Colonic mucosa (tissue), 4 donors: ENCODE measurements around the gene CRIP2. TPM values are rescaled to one million over a fixed set of nuclear protein-coding genes. Genes with fewer than 3 reads are reported as not detected.
A peak's percentile ranks its signal among the peaks of the same experiment; 100 is the strongest.

Experiments
- DNase-seq: peaks from one replicate; pipeline ENCODE4 v3.0.0-alpha.2; 2020
- H3K27ac ChIP-seq: fragments of 200-600 bp; one replicate; pipeline ENCODE4 v1.8.0; 2021
- H3K27me3 ChIP-seq: fragments of 200-600 bp; one replicate; pipeline ENCODE4 v1.8.0; 2021
- H3K36me3 ChIP-seq: fragments of 200-600 bp; one replicate; pipeline ENCODE4 v1.8.0; 2021
- H3K4me1 ChIP-seq: fragments of 200-600 bp; one replicate; pipeline ENCODE4 v1.8.0; 2021; ENCODE audit warnings: mild to moderate bottlenecking
- H3K4me3 ChIP-seq: fragments of 200-600 bp; one replicate; pipeline ENCODE4 v1.8.0; 2021
- H3K9ac ChIP-seq, 2 donors: one replicate each; pipeline ENCODE4 v1.7.0; 2013; ENCODE audit warnings: control low read depth in 2 of 2, low read depth in 2 of 2, low read length in 2 of 2
- H3K9me3 ChIP-seq: fragments of 200-600 bp; one replicate; pipeline ENCODE4 v1.8.0; 2021
- intact Hi-C: fragments of 100-400 bp; cut with DNase I; formaldehyde crosslinking; loops from one replicate; pipeline ENCODE4 v1.14.1; 2022
- total RNA-seq, 2 donors: library from RNA; stranded (reverse); fragmentation: NEBNext Ultra II Directional in 1 of 2; extraction: Animal tissue kit (Norgen Biotek cat#: 25700) in 1 of 2; gene quantifications; one replicate each; pipeline ENCODE4 v1.2.1, GENCODE V29; 2021
- TF ChIP-seq, protein P1 (sequence below): fragments of 200-600 bp; IDR thresholded peaks from one replicate; pipeline ENCODE4 v1.8.0; 2022; ENCODE audit warnings: antibody characterized with exemption, mild to moderate bottlenecking
- donor health status: healthy.
- donor health status: DM: no; HTN: no; CAD: no.
- donor health status: DM: no; HTN: no; CAD: no.

The CRIP2 gene
- total RNA-seq, 2 donors from 2014 or later, result 11.3 to 20.3 TPM

DNA sequence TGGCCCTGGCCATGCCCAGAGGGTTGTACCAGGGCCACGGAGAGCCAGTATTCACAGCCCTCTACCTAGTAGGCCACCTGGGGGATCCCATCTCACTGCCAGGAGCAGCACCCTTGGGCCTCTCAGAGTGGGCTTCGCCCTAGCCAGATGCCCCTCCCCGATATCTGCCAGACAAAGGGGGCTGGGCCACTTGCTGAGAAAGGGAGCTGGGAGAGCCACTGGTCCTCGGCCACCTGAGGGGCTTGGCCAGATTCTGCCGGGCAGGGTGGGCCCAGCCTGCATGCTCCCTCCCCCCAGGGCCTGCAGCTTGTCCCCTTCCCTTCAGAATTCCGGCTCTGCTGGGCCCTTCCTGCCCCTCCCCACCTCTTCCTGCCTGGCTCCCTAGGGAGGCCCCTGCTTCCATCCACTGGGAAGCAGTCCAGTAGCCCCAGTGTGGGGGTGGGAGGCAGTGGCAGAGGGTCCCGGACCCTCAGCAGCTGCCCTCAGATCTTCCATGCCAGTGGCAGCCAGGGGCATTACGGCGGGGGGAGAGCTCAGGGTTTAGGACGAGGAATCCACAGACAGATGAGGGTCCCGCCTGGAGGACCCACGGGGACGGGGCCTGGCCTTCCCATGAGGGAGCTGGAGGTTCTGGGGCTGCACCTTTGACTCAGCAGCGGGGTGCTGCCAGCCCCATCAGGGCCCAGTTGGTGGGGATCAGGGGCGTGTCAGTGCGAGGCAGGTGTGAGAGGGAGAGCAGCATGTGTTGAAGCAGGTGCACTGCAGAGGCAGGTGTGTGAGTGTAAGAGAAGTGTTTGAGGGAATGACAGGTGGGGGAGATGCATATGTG lies 2.4 kb downstream of the CRIP2 start:
- peak overlapping the region; percentile 69 for H3K27ac ChIP-seq
- TF ChIP-seq, protein P1, sequence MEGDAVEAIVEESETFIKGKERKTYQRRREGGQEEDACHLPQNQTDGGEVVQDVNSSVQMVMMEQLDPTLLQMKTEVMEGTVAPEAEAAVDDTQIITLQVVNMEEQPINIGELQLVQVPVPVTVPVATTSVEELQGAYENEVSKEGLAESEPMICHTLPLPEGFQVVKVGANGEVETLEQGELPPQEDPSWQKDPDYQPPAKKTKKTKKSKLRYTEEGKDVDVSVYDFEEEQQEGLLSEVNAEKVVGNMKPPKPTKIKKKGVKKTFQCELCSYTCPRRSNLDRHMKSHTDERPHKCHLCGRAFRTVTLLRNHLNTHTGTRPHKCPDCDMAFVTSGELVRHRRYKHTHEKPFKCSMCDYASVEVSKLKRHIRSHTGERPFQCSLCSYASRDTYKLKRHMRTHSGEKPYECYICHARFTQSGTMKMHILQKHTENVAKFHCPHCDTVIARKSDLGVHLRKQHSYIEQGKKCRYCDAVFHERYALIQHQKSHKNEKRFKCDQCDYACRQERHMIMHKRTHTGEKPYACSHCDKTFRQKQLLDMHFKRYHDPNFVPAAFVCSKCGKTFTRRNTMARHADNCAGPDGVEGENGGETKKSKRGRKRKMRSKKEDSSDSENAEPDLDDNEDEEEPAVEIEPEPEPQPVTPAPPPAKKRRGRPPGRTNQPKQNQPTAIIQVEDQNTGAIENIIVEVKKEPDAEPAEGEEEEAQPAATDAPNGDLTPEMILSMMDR, result no peak
- H3K4me3 ChIP-seq, result peak overlapping the region; percentile 60
- peak overlapping the region; percentile 53 to 86 for H3K9ac ChIP-seq
- intact Hi-C loops, result no loop called here
- no peaks in the 10 kb centered on the region for H3K36me3 ChIP-seq
- no peak for DNase-seq
- peaks cover 58% of the 10 kb centered on the region for H3K27me3 ChIP-seq
- H3K4me1 ChIP-seq, result peaks cover 19% of the 10 kb centered on the region
- no peaks in the 10 kb centered on the region for H3K9me3 ChIP-seq

GRCh38 chr14:105477660-105478397 lies 3.2 kb downstream of the CRIP2 start:
- intact Hi-C loops, result no loop called here
- Histone ChIP-seq H3K27ac (no peak overlapping the region), H3K4me3 (no peak overlapping the region), H3K36me3 (no peaks in the 10 kb centered on the region), H3K27me3 (peaks cover 58% of the 10 kb centered on the region), H3K9ac (no peak overlapping the region), H3K4me1 (peaks cover 26% of the 10 kb centered on the region), H3K9me3 (no peaks in the 10 kb centered on the region)
- TF ChIP-seq, protein P1, result no peak
- DNase-seq, result no peak

GRCh38 chr14:105478398-105479251 lies 4.0 kb downstream of the CRIP2 start:
- no peak overlapping the region for H3K4me3 ChIP-seq
- H3K9ac ChIP-seq, result no peak overlapping the region
- H3K4me1 ChIP-seq, result peaks cover 23% of the 10 kb centered on the region
- peaks cover 56% of the 10 kb centered on the region for H3K27me3 ChIP-seq
- TF ChIP-seq, protein P1, result no peak
- no peak for DNase-seq
- H3K9me3 ChIP-seq, result no peaks in the 10 kb centered on the region
- intact Hi-C loops, result no loop called here
- H3K36me3 ChIP-seq, result no peaks in the 10 kb centered on the region
- H3K27ac ChIP-seq, result no peak overlapping the region

GRCh38 chr14:105479431-105480158 lies 5.0 kb downstream of the CRIP2 start:
- Histone ChIP-seq H3K9me3 (no peaks in the 10 kb centered on the region), H3K9ac (no peak overlapping the region), H3K36me3 (no peaks in the 10 kb centered on the region), H3K27me3 (peaks cover 49% of the 10 kb centered on the region), H3K4me1 (peaks cover 19% of the 10 kb centered on the region), H3K27ac (no peak overlapping the region), H3K4me3 (no peak overlapping the region)
- TF ChIP-seq, protein P1, result no peak
- DNase-seq, result no peak
- intact Hi-C loops, result no loop called here
